Measurements from ENCODE around the gene NAT10.

The NAT10 gene

GRCh38 chr11:34166806-34167740 lies 61.6 kb downstream of the NAT10 start:
- no peak for TF ChIP-seq REST (IDR thresholded peaks at IDR 0.05; ENCODE audit: insufficient read depth in 1 of 2, low read depth in 2 of 2, low read length in 2 of 2)
- no peak for TF ChIP-seq POLR2AphosphoS5 (IDR thresholded peaks at IDR 0.05; ENCODE audit: low read depth, low read length)
- TF ChIP-seq FOXP2 (optimal IDR thresholded peaks at IDR 0.05; ENCODE audit: borderline replicate concordance, extremely low read depth, extremely low read length, insufficient read depth) = no peak
- no peak for TF ChIP-seq TAF1 (IDR thresholded peaks at IDR 0.05; ENCODE audit: borderline replicate concordance, insufficient read depth, low read length)
- no peak for TF ChIP-seq SIN3A (IDR thresholded peaks at IDR 0.05; ENCODE audit: borderline replicate concordance, insufficient read depth, low read length)

- no peak for TF ChIP-seq SIN3A (IDR thresholded peaks at IDR 0.05; ENCODE audit: borderline replicate concordance, insufficient read depth, low read length)
- TF ChIP-seq FOXP2 (optimal IDR thresholded peaks at IDR 0.05; ENCODE audit: borderline replicate concordance, extremely low read depth, extremely low read length, insufficient read depth) = no peak
- no peak for TF ChIP-seq TAF1 (IDR thresholded peaks at IDR 0.05; ENCODE audit: borderline replicate concordance, insufficient read depth, low read length)
- no peak for TF ChIP-seq REST (IDR thresholded peaks at IDR 0.05; ENCODE audit: insufficient read depth in 1 of 2, low read depth in 2 of 2, low read length in 2 of 2)
- TF ChIP-seq POLR2AphosphoS5 (IDR thresholded peaks at IDR 0.05; ENCODE audit: low read depth, low read length) = no peak
Measured at GRCh38 chr11:34167961-34168360, 62.5 kb downstream of the NAT10 start.

- TF ChIP-seq REST (IDR thresholded peaks at IDR 0.05; ENCODE audit: insufficient read depth in 1 of 2, low read depth in 2 of 2, low read length in 2 of 2) = no peak
- TF ChIP-seq TAF1 (IDR thresholded peaks at IDR 0.05; ENCODE audit: borderline replicate concordance, insufficient read depth, low read length) = no peak
- no peak for TF ChIP-seq SIN3A (IDR thresholded peaks at IDR 0.05; ENCODE audit: borderline replicate concordance, insufficient read depth, low read length)
- TF ChIP-seq FOXP2 (optimal IDR thresholded peaks at IDR 0.05; ENCODE audit: borderline replicate concordance, extremely low read depth, extremely low read length, insufficient read depth) = no peak
- TF ChIP-seq POLR2AphosphoS5 (IDR thresholded peaks at IDR 0.05; ENCODE audit: low read depth, low read length) = no peak
Measured at GRCh38 chr11:34168642-34169420, 63.4 kb downstream of the NAT10 start.

GRCh38 chr11:34169686-34170085 lies 64.3 kb downstream of the NAT10 start:
- TF ChIP-seq TAF1 (IDR thresholded peaks at IDR 0.05; ENCODE audit: borderline replicate concordance, insufficient read depth, low read length) (no peak), FOXP2 (optimal IDR thresholded peaks at IDR 0.05; ENCODE audit: borderline replicate concordance, extremely low read depth, extremely low read length, insufficient read depth) (peak; percentile 89)

GRCh38 chr11:34173050-34173449 lies 67.6 kb downstream of the NAT10 start:
- TF ChIP-seq SIN3A (IDR thresholded peaks at IDR 0.05; ENCODE audit: borderline replicate concordance, insufficient read depth, low read length) = no peak
- no peak for TF ChIP-seq POLR2AphosphoS5 (IDR thresholded peaks at IDR 0.05; ENCODE audit: low read depth, low read length)
- TF ChIP-seq REST (IDR thresholded peaks at IDR 0.05; ENCODE audit: insufficient read depth in 1 of 2, low read depth in 2 of 2, low read length in 2 of 2) = no peak
- TF ChIP-seq FOXP2 (optimal IDR thresholded peaks at IDR 0.05; ENCODE audit: borderline replicate concordance, extremely low read depth, extremely low read length, insufficient read depth) = no peak
- TF ChIP-seq TAF1 (IDR thresholded peaks at IDR 0.05; ENCODE audit: borderline replicate concordance, insufficient read depth, low read length) = no peak
